A204.1 (cell line): ENCODE measurements around the gene CFAP77.

Source experiments
- FAIRE-seq: peaks from 2 replicates; lab custom pipeline; 2012; peaks lifted over from hg19 to GRCh38; lab: Jason Lieb, UNC

The CFAP77 gene

GRCh38 chr9:132410642-132411041 is 631 bp downstream of the CFAP77 start:
- no peak for FAIRE-seq

- no peak for FAIRE-seq
These were observed 1.1 kb downstream of the CFAP77 start for GRCh38 chr9:132411091-132411508.

GRCh38 chr9:132412089-132412488 is 2.1 kb downstream of the CFAP77 start:
- no peak for FAIRE-seq

GRCh38 chr9:132413926-132414325 is 3.9 kb downstream of the CFAP77 start:
- no peak for FAIRE-seq

- no peak for FAIRE-seq
These were observed 4.7 kb downstream of the CFAP77 start for GRCh38 chr9:132414731-132415130.

GRCh38 chr9:132415181-132415580 is 5.2 kb downstream of the CFAP77 start:
- FAIRE-seq: no peak

- FAIRE-seq: no peak
These were observed 8.8 kb downstream of the CFAP77 start for GRCh38 chr9:132418726-132419363.

- FAIRE-seq: no peak
These were observed 12.6 kb downstream of the CFAP77 start for GRCh38 chr9:132422574-132422973.

- no peak for FAIRE-seq
These were observed 13.5 kb downstream of the CFAP77 start for GRCh38 chr9:132423503-132423902.

- no peak for FAIRE-seq
These were observed 15.1 kb downstream of the CFAP77 start for GRCh38 chr9:132424857-132425674.

- no peak for FAIRE-seq
These were observed 15.7 kb downstream of the CFAP77 start for GRCh38 chr9:132425675-132426062.

GRCh38 chr9:132426639-132427414 is 16.8 kb downstream of the CFAP77 start:
- no peak for FAIRE-seq

- no peak for FAIRE-seq
These were observed 21.0 kb downstream of the CFAP77 start for GRCh38 chr9:132430998-132431397.

- no peak for FAIRE-seq
These were observed 24.9 kb downstream of the CFAP77 start for GRCh38 chr9:132434881-132435280.

GRCh38 chr9:132439153-132439552 is 29.1 kb downstream of the CFAP77 start:
- FAIRE-seq: no peak

GRCh38 chr9:132440735-132441134 is 30.7 kb downstream of the CFAP77 start:
- no peak for FAIRE-seq

GRCh38 chr9:132441404-132441803 is 31.4 kb downstream of the CFAP77 start:
- no peak for FAIRE-seq

GRCh38 chr9:132443951-132444607 is 34.1 kb downstream of the CFAP77 start:
- FAIRE-seq: no peak

- no peak for FAIRE-seq
These were observed 36.9 kb downstream of the CFAP77 start for GRCh38 chr9:132446887-132447286.

GRCh38 chr9:132447346-132447745 is 37.3 kb downstream of the CFAP77 start:
- no peak for FAIRE-seq

GRCh38 chr9:132447902-132448301 is 37.9 kb downstream of the CFAP77 start:
- no peak for FAIRE-seq

- FAIRE-seq: no peak
These were observed 41.3 kb downstream of the CFAP77 start for GRCh38 chr9:132451276-132451675.

GRCh38 chr9:132456241-132456640 is 46.2 kb downstream of the CFAP77 start:
- FAIRE-seq: no peak
